GM19328 (cell line): ENCODE measurements around the gene WNK1.
"Not testable (repeated sequence)": the region's sequence is repeated elsewhere in the genome, so short reads cannot be mapped to it uniquely, and the experiment has no call there.

ENCODE experiments used
- ATAC-seq: cut with Tn5 transposase; IDR thresholded peaks from one replicate; pipeline ENCODE4 v1.9.1; 2021; ENCODE audit warnings: mild to moderate bottlenecking, moderate library complexity; ENCODE audit not compliant: unreplicated experiment

WNK1 gene

DNA sequence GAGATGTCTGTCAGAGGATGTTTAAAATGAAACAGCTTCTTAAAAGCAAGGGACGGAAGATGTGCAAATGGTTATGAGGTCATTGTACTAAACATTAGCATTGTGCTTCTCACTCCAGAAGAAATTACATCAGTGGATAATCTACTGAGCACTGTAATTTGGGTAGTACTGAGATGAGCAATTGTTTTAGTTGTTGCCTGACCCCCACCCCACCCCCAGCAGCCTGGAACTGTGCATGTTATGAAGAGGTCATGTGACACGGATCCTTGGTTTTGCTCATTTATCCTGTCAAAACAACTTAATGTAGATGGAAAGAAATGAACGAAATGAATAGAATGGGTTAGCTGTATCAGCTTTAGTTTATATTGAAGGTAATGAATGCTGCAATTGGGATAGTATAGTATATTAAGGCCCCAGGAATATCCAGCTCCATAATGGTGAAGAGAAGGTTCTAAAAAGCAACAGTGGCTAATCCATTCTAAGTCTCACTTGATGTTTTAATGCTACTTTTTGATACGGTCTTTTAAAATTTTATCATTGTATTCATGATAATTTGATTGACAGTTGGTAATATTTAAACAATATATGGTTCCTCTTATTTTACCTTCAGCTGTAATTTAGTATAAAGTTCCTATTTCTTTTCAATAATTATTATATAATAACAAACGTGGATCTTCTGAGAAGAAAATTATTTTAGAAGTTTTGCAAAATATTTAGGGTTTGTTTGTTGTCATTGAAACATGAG lies 58.5 kb downstream of the WNK1 start:
- ATAC-seq: no peak

DNA sequence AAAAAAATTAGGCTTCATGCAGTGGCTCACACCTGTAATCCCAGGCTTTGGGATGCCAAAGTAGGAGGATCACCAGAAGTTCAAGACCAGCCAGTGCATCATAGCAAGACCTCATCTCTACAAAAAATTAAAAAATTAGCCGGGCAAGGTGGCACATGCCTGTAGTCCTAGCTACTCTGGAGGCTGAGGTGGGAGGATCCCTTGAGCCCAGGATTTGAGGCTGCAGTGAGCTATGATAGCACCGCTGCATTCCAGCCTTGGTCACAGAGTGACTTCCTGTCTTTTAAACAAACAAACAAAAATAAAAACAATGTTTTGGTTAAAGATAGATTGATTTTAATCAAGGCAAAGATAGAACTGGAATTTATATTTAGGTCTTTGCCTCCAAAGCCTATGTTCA lies 60.6 kb downstream of the WNK1 start:
- ATAC-seq: no peak

DNA sequence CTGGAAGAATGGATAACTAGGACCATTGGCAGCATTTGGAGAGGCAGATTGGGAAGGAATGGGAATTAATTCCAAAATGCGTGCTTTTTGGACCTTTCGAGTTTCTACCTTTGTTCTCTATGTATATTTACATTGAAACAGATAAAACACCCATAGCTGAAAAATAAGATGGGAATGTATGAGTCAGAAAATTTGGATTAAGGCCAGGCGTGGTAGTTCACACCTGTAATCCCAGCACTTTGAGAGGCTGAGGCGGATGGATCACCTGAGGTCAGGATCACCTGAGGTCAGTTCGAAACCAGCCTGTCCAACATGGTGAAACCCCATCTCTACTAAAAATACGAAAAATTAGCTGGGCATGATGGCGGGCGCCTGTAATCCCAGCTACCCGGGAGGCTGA lies 65.1 kb downstream of the WNK1 start:
- not testable (repeated sequence) for ATAC-seq

DNA sequence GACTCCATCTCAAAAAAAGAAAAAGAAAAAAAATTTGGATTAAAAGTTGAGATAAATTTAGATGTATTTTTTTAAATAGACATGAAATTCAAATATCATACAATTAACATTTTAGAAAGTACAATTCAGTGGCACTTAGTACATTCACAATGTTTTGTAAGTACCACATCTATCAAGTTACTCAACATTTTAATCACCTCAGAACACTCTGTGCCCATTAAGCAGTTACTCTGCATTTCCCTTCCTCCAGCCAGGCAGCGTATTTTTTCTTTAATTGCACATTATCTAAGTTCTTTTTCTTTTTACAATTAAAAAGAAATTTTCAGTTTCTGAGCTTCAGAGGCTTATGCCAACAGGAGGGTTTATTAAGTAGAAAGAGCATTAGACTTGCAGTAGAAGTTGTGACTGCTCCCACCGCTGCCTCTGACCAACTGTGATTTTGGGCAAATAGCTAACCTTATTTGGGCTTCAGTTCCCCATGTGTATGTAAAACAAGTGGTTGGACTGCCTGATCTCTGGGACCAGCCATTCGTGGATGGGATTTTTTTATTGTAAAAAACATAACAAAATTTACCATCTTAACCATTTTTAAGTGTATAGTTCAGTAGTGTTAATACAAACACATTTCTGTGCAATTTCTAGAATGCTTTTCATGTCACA lies 65.7 kb downstream of the WNK1 start:
- ATAC-seq: no peak

DNA sequence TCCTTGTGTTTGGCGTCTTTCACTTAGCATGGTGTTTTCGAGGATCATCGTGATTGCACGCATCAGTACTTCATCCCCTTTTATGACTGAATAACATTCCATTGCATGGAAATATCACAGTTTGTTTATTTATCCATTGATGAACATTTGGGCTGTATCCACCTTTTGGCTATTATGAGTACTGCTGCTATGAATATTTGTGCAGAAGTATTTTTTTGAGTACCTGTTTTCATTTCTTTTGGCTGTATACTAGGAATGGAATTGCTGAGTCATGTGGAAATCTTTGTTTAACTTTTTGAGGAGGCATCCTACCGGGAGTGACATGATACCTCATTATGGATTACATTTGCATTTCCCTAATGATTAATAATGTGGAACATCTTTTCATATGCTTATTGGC lies 66.4 kb downstream of the WNK1 start:
- no peak for ATAC-seq

DNA sequence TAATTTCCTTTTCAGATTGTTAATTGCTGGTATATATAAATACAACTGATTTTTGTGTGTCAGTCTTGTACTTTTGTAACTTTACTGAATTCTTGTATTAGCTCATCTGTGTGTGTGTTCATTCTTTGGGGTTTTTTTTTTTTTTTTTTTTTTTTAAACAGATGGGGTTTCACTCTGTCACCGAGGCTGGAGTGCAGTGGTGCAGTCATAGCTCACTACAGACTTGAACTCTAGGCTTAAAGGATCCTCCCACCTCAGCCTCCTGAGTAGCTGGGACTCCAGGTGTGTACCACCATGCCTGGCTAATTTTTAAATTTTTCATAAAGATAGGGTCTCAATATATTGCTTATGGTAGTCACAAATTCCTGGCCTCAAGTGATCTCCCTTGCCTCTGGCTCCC lies 68.0 kb downstream of the WNK1 start:
- no peak for ATAC-seq

DNA sequence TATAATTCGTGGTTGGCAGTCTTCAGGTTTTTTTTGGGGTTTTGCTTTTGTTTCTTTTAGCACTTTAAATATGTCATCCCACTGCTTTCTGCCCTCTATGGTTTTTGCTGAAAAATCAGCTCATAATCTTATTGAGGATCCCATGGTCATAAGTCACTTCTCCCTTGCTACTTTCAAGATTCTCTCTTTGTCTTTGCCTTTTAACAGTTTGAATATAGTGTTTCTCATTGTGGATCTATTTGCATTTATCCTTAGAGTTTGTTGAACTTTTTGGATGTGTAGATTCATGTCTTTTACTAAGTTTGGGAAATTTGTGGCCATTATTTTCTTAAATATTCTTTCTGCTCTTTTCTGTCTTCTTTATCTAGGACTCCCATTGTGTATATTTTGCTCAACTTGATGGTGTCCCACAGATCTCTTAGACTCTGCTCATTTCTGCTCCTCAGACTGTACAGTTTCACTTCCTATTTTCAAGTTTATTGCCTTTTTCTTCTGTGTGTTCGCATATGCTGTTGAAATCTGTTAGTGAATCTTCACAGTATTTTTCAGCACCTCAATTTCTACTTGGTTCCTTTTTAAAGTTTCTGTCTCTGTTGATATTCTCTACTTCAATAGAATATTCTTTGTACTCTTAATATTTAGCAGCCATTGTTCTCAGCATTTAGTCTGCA lies 70.8 kb downstream of the WNK1 start:
- ATAC-seq: peak; percentile 76

DNA sequence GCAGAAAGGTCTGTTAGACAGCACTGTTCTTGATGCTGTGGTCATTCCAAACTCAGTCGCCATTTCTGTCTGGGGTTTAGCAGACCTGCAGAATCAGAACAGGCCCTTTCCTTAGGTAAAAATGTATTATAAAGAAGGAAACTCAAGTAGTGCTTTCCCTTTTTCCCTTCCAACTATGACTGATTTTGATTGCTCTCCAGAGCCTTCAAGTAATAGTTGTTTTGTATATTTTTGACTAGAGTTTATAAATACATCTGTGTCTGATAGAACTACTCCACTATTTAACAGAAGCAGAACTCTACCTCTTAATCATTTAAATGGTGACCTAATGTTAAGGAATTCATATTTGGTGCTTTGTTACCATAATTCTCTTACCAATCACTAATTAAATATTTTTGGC lies 74.0 kb downstream of the WNK1 start:
- ATAC-seq: no peak

DNA sequence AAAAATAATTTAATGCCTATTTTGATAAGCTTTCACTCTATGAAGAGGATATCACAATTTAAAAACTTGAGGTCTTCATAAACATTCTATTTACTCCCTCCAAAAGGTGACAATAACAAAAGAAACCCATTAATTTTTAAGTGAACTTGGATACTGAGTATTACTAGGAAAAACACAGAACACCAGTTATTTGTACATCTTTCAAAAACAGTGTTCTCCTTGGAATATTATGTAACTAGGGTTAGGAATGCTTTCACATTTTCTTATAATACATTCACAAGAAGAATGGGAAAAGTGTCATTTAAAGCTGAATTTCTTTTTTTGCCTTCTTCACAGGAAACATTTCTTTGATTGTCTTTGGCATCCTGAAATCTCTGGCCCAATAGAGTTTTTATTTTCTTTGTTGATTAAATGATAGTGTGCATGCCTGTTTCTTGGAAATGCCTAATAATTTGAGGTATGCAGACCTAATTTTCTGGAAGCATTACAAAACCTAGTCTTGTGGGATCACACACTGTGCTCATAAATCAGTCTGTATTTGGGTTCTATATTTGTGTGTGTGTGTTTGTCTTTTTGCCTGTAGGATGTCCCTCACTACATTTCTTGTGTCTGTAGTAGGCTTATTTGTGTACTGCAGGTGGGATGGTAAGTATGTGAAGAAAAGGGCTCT lies 76.5 kb downstream of the WNK1 start:
- no peak for ATAC-seq

DNA sequence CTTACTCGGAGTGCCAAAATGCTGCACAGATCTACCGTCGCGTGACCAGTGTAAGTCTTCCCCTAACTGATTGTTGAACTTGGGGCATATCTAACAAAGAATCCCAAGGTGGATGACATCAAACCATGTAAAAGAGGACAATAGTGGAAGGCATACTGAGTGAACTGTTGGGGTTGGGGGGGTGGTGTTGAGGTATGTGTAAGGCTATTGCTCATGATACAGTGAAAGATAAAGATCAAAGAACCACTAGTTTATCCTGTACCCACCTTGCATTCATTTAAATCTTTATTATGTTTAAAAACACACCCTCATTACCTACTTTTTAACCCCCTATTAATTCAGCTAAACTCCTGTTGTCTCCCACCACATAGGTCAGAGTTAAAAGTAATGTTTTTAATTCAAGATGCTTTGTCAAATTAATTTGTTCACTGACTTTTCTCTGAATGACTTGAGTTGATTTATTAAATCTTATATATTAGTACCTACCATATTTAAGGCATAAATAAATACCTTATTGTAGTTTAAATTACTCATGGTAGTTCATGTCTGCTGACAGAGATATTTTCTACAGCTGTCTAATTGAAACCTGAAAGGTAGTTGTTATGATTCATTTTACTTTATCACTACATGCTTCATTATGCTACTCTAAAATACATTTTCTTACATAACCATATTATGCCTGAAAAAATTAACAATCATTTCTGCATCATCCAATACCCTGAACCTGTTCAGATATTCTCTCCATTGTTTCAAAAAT lies 77.9 kb downstream of the WNK1 start:
- no peak for ATAC-seq

DNA sequence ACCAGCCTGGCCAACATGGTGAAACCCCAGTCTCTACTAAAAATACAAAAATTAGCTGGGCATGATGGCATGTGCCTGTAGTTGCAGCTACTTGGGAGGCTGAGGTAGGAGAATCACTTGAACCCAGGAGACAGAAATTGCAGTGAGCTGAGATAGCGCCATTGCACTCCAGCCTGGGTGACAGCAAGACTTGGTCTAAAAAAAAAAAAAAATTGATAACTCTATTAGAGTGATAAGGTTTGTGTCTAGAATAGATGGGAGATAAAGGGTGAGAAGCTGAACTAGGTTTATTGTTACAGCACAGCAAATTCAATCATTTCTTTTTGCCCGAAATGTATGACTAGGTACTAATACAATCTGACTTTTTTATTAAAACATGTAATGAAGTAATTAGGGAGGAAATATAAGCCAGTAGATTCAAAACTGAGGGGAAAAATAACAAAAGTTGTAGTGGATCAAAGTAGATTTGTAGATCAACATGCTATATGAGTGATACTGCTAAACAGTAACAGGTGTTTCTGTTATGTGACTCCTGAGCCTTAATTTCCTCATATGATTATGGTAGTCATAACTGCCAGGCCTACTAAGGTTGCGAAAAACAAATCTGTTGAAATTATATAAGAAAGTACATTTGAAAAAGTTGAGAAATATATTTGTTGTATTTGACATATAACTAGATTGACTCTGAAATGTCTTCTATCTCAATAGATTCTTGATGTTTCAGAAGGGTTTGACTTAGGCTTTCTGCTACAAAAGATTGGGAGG lies 83.6 kb downstream of the WNK1 start:
- no peak for ATAC-seq

DNA sequence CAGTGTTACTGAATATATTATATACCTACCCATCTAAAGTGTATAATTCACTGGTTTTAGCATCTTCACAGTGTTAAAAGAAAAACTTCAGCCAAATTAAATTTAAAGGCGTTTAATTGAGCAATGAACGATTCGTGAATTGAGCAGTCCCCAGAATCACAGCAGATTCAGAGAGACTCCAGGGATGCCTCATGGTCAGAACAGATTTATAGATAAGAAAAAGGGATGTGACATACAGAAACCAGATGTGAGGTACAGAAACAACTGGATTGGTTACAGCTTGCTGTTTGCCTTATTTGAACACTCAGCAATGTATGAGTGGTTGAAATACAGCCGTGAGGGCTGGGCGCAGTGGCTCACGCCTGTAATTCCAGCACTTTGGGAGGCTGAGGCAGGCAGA lies 84.6 kb downstream of the WNK1 start:
- ATAC-seq: no peak

DNA sequence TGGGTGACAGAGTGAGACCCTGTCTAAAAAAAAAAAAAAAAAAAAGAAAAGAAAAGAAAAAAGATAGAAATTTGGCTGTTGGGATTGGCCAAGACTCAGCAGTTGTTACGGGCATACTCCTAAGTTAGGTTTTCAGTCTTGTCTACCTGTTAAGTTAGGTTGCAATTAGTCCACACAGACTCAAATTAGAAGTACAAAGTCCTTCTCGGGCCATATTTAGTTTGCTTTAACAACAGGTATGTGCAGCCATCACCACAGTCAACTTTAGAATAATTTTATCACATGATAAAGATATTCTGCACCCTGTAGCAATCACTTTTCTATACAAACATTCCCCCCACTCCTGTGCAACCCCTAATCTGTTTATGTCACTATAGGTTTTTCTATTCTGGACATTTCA lies 85.2 kb downstream of the WNK1 start:
- no peak for ATAC-seq

DNA sequence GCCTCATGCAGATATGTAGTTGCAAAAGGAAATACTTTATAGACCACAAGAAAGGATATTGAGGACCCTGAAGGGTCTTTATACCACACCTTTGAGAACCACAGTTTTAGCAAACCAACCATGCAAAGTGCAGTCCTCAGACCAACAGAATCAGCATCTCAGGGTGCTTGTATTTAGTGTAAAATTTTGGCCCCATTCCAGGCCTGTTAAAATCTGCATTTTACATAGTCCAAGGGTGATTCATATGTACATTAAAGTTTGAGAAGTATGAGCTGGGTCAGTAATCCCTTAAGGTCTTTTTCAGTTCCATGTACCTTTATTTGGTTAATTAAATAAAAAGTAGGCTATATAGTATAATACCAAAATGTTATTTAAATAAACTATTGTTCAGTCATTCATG lies 91.2 kb downstream of the WNK1 start:
- no peak for ATAC-seq

DNA sequence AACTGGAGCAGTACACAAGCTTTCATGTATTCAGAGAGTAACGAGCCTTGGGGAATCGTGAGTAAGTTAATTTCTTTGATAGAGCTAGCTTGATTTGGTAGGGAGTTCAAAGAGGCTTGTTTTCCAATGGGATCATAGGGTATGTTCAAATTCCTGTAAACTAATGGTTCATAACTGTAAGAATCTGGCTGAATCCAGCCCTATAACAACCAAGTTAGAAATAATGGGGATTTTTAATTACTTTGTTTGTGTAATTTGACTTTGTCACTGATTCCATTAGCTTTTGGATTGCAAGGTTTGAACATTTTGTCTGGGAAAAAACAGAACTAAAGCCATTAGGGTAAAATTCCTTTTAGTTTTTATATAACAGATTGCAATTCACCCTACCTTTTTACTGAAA lies 94.0 kb downstream of the WNK1 start:
- no peak for ATAC-seq

DNA sequence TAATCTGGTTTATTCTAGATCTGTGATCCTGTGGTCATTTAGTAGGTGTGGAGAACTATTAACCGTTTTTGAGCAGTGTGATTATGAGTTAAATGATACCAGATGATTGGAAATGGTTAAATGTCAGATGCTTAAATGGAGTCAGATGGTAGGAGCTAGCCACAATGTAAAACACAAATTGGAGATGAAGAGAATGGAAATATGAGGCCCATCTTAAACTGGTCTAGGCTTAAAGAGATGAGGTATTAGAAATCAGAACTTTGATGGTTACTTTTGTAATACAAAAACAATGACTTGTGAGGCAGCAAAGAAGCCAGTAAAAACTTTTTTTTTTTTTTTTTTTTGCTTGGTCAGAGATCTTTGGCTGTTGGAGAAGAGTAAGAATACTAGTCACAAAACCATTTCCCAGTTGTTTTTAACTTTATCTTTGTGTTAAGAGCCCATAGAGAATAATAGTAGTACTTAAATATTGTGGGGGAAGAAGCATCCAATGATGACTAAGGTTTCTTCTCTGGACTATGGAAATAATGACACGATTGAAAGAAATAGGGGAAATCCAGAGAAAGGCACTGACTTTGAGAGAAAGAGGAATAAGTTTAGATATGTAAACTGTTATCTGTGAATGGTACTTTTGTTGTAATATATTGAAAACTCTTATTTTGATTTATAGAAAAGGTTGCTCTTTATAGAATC lies 95.9 kb downstream of the WNK1 start:
- ATAC-seq: no peak

DNA sequence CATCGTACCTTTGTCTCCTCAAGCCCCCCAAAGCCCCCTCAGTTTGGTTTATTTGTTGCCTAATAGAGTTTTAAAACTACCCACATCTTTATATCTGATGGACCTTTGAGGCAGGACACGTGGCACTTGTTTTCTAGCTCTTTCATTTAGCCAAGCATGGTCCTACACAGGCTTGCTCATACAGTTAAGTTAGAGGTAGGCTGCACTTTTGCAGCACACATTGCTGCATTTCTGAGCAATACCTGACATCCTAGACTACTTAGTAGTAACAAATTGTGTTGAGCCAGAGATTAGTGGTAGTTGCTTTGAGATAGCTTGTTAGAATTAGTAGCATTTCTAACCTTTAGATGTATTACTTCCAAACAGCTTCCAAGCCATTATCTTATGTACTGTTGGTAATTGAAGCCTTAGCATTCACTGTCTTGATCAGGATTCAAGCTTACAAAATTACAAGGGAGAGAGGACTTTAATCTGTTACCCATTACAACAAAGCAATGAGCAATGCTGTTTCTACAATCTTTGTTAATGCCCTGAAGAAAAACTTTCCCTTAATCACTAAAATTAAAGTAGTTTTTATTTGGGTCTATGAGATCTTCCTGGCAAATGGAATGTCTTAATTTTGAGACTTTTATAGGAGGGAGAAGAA lies 96.6 kb downstream of the WNK1 start:
- no peak for ATAC-seq

DNA sequence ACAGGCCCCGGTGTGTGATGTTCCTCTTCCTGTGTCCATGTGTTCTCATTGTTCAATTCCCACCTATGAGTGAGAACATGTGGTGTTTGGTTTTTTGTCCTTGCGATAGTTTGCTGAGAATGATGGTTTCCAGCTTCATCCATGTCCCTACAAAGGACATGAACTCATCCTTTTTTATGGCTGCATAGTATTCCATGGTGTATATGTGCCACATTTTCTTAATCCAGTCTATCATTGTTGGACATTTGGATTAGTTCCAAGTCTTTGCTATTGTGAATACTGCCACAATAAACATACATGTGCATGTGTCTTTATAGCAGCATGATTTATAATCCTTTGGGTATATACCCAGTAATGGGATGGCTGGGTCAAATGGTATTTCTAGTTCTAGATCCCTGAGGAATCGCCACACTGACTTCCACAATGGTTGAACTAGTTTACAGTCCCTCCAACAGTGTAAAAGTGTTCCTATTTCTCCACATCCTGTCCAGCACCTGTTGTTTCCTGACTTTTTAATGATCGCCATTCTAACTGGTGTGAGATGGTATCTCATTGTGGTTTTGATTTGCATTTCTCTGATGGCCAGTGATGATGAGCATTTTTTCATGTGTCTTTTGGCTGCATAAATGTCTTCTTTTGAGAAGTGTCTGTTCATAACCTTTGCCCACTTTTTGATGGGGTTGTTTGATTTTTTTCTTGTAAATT lies 97.5 kb downstream of the WNK1 start:
- not testable (repeated sequence) for ATAC-seq

DNA sequence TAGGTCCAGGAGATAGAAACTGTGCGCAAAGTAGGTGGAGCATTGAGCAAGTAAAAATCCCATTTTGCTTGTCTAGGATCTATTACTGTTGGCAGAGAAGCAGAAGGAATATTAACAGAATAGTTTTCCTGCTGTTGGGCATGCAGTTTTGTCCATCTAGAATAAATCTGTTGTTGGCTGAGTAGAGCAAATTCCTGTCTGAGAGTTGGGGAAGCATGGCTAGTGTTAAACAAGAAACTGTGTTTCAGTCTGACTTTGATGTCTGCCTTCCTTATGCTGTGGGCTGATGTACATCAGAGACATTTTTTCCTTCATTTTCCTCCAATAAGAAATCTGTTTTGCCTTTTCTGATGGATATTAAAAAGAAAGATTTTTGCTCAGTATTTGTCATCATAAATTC lies 99.0 kb downstream of the WNK1 start:
- no peak for ATAC-seq
